Hepatocyte (in vitro differentiated cells): ENCODE results near the gene WHRN. TPM values are rescaled to one million over a fixed set of nuclear protein-coding genes. Genes with fewer than 3 reads are reported as not detected.

Experiments used
- DNase-seq: peaks from one replicate; pipeline ENCODE4 v3.0.0-alpha.2; 2016; ENCODE audit warnings: low spot score
- H2AFZ ChIP-seq: fragments of 200-600 bp; sonication (generic); 2 replicates; pipeline ENCODE4 v1.6.0; 2016; ENCODE audit warnings: antibody characterized with exemption, mild to moderate bottlenecking
- H3K27ac ChIP-seq: fragments of 200-600 bp; sonication (generic); 2 replicates; pipeline ENCODE4 v1.5.1; 2016; ENCODE audit warnings: mild to moderate bottlenecking
- H3K27me3 ChIP-seq: fragments of 200-600 bp; sonication (generic); 2 replicates; pipeline ENCODE4 v1.6.1; 2016
- H3K36me3 ChIP-seq: fragments of 200-600 bp; sonication (generic); replicated peaks from 2 replicates; pipeline ENCODE4 v1.5.1; 2016; ENCODE audit warnings: low read depth; ENCODE audit not compliant: insufficient read depth
- H3K4me1 ChIP-seq: fragments of 200-600 bp; sonication (generic); 2 replicates; pipeline ENCODE4 v1.5.1; 2016; ENCODE audit warnings: mild to moderate bottlenecking, moderate library complexity; ENCODE audit not compliant: insufficient read depth
- H3K4me2 ChIP-seq: fragments of 200-600 bp; sonication (generic); 2 replicates; pipeline ENCODE4 v1.6.0; 2016
- H3K4me3 ChIP-seq: fragments of 200-600 bp; sonication (generic); 2 replicates; pipeline ENCODE4 v1.5.1; 2016; ENCODE audit warnings: mild to moderate bottlenecking
- H3K79me2 ChIP-seq: fragments of 200-600 bp; sonication (generic); 2 replicates; pipeline ENCODE4 v1.6.0; 2017; ENCODE audit warnings: mild to moderate bottlenecking
- H3K9me2 ChIP-seq: fragments of 200-600 bp; sonication (generic); replicated peaks from 2 replicates; pipeline ENCODE4 v1.6.0; 2017; ENCODE audit warnings: mild to moderate bottlenecking; ENCODE audit not compliant: insufficient read depth
- H3K9me3 ChIP-seq: fragments of 200-600 bp; sonication (generic); 2 replicates; pipeline ENCODE4 v1.5.1; 2016; ENCODE audit warnings: low read depth, mild to moderate bottlenecking
- H4K20me1 ChIP-seq: fragments of 200-600 bp; sonication (generic); 2 replicates; pipeline ENCODE4 v1.6.0; 2016; ENCODE audit warnings: mild to moderate bottlenecking; ENCODE audit not compliant: insufficient read depth, poor library complexity, severe bottlenecking
- EZH2 ChIP-seq: fragments of 200-600 bp; sonication (generic); IDR thresholded peaks from 2 replicates; pipeline ENCODE4 v1.6.1; 2016; ENCODE audit warnings: antibody characterized with exemption, mild to moderate bottlenecking, borderline replicate concordance
- EZH2phosphoT487 ChIP-seq: fragments of 200-600 bp; sonication (generic); IDR thresholded peaks from one replicate; pipeline ENCODE4 v1.6.1; 2018; ENCODE audit warnings: antibody characterized with exemption, mild to moderate bottlenecking, low read depth, moderate library complexity; ENCODE audit not compliant: unreplicated experiment, severe bottlenecking
- WGBS: methylation state at CpG from one replicate; pipeline ENCODE4 v1.1.6; 2016; ENCODE audit warnings: low lambda C conversion rate; ENCODE audit errors: missing lambda C conversion rate; 5-methylcytosine and 5-hydroxymethylcytosine counted together
- polyA plus RNA-seq: library from polyadenylated mRNA; unstranded; fragments of >200 nt; fragmentation: Nextera tagmentation; extraction: Ambion mirVana; gene quantifications from 2 replicates; pipeline ENCODE4 v1.2.1, GENCODE V29; 2016
- total RNA-seq: library from RNA; depleted of rRNA; stranded (reverse); fragments of >200 nt; gene quantifications from 2 replicates; pipeline ENCODE4 v1.2.3, GENCODE V29; 2014
- TF ChIP-seq, protein P1 (sequence below): fragments of 200-600 bp; sonication (generic); IDR thresholded peaks from 2 replicates; pipeline ENCODE4 v1.5.1; 2016; ENCODE audit warnings: antibody characterized with exemption, mild to moderate bottlenecking; ENCODE audit not compliant: poor library complexity

WHRN gene
- total RNA-seq (3.2 and 3.7 TPM in 2 replicates), polyA plus RNA-seq (6.6 and 14.4 TPM in 2 replicates)

DNA sequence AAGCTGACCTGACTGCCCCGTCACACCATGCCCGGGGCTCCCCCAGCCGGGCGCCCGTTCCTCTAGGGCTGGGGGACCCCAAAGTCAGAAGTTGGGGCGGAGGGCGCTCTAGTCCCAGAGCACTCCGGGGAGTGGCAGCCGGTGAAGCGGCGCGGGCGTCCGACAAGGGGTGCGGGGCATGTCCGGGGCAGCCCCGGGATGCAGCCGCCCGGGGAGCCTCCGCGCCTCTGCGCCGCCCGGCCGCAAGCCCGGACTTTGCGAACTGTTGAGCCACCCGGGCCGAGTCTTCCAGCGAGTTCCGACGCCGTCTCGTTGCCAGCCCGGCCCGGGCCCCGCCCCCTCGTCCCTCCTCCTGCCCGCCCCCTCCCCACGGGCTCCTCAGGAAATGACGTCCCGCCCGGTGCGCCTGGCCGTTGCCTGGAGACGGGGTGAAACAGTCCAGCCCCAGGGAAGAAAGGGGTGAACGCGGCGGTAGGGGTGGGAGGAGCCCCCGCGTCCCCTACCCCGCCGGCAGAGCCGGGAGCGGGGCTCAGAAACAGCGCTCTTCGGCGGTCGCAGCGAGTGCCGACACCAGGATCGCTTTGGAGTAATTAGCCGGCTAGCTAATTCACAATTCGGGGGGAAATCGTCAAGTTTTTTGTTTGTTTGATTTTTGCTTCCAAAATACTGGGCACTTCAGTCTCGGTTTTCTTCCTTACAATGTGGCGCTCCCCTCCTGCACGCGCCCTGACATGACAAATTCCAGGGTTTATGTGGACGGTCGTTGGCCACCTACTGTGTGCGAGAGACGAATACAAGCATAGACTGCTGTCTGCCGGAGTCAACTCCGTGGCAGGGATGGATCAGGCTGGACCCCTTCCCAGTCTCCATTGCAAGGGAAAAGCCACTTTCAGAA, at the start of gene WHRN:
WHRN (minus strand) TSS at position 287 of the 895 bp plus-strand sequence. CDS start 672 bp downstream, outside the sequence.
- no peak for TF ChIP-seq EZH2phosphoT487
- TF ChIP-seq EZH2: no peak
- TF ChIP-seq, protein P1, sequence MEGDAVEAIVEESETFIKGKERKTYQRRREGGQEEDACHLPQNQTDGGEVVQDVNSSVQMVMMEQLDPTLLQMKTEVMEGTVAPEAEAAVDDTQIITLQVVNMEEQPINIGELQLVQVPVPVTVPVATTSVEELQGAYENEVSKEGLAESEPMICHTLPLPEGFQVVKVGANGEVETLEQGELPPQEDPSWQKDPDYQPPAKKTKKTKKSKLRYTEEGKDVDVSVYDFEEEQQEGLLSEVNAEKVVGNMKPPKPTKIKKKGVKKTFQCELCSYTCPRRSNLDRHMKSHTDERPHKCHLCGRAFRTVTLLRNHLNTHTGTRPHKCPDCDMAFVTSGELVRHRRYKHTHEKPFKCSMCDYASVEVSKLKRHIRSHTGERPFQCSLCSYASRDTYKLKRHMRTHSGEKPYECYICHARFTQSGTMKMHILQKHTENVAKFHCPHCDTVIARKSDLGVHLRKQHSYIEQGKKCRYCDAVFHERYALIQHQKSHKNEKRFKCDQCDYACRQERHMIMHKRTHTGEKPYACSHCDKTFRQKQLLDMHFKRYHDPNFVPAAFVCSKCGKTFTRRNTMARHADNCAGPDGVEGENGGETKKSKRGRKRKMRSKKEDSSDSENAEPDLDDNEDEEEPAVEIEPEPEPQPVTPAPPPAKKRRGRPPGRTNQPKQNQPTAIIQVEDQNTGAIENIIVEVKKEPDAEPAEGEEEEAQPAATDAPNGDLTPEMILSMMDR: no peak
- H3K4me3 ChIP-seq: peak within 1 kb of the TSS; percentile 83

DNA sequence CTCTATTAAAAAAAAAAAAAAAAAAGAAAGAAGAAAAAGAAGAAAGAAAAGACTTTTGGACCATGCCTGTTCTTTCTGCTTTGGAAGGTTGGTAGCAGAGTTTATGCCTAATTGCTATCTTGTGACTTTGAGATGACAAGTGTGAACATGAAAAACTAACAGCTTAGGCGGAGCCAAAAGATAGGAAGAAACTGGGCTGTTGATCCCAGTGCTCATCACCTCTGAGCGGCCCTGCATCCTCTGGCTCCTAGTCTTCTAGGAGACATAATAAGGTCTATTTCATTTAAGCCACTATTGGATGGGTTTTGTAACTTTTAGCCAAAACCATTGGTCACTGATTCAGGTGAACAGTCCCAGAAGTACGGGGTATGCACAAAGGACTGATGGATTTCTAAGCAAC, 47.9 kb upstream of the WHRN start:
- no peak overlapping the region for H3K27ac ChIP-seq
- no peak overlapping the region for H3K4me2 ChIP-seq
- H3K9me2 ChIP-seq: no peaks in the 10 kb centered on the region
- H3K36me3 ChIP-seq: no peaks in the 10 kb centered on the region
- H3K9me3 ChIP-seq: no peaks in the 10 kb centered on the region
- no peaks in the 10 kb centered on the region for H3K27me3 ChIP-seq
- no peak overlapping the region for H3K4me3 ChIP-seq
- TF ChIP-seq, protein P1: no peak
- TF ChIP-seq EZH2phosphoT487: no peak
- no peak for TF ChIP-seq EZH2
- peaks cover 8% of the 10 kb centered on the region for H3K4me1 ChIP-seq
- no peaks in the 10 kb centered on the region for H3K79me2 ChIP-seq
- no peaks in the 10 kb centered on the region for H4K20me1 ChIP-seq
- WGBS: 93% methylated on average over 3 of the region's 3 CpGs
- H2AFZ ChIP-seq: no peak overlapping the region
- no peak for DNase-seq

More for the DNA sequence above, at the start of gene WHRN:
- under 1% methylated on average over 34 of the region's 75 CpGs for WGBS
- peak; percentile 98 for DNase-seq
- Histone ChIP-seq H3K27ac (peak within 1 kb of the TSS; percentile 55), H4K20me1 (no peaks in the 10 kb centered on the region), H2AFZ (peak within 1 kb of the TSS; percentile 85), H3K36me3 (no peaks in the 10 kb centered on the region), H3K9me2 (no peaks in the 10 kb centered on the region), H3K27me3 (peaks cover 20% of the 10 kb centered on the region), H3K79me2 (peaks cover 6% of the 10 kb centered on the region), H3K4me1 (peaks cover 20% of the 10 kb centered on the region), H3K9me3 (no peaks in the 10 kb centered on the region), H3K4me2 (peak within 1 kb of the TSS; percentile 95)

DNA sequence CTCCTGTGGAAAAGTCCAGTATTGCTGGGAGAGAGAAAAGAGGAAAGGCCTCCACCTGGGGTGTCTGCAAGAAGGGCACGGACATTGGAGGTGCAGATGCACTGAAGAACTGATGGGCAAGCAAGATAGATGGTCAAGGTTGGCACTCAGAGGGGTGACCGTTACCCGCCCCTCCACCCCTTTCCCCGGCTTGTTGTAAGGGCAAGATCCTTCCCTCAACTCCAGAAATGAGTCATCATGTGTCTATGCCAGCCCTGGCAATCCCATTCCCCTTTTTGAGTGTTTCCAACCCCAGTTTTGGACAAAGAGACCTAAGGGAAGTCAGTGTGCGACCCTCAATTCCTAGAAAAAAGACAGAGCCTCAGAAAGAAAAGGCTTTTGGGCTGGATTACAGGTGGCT, 47.4 kb upstream of the WHRN start:
- no peak for DNase-seq
- Histone ChIP-seq H3K4me2 (no peak overlapping the region), H3K4me1 (peaks cover 8% of the 10 kb centered on the region), H3K79me2 (no peaks in the 10 kb centered on the region), H3K9me3 (no peaks in the 10 kb centered on the region), H3K9me2 (no peaks in the 10 kb centered on the region), H3K27ac (peak overlapping the region; percentile 94), H3K36me3 (no peaks in the 10 kb centered on the region), H4K20me1 (no peaks in the 10 kb centered on the region), H3K27me3 (no peaks in the 10 kb centered on the region), H2AFZ (no peak overlapping the region), H3K4me3 (no peak overlapping the region)
- TF ChIP-seq EZH2: no peak
- 94% methylated on average over 5 of the region's 5 CpGs for WGBS
